ENCODE measurements around the gene APC2.
A peak's percentile ranks its signal among the peaks of the same experiment; 100 is the strongest.
"Not testable (repeated sequence)": the region's sequence is repeated elsewhere in the genome, so short reads cannot be mapped to it uniquely, and the experiment has no call there.

The APC2 gene

DNA sequence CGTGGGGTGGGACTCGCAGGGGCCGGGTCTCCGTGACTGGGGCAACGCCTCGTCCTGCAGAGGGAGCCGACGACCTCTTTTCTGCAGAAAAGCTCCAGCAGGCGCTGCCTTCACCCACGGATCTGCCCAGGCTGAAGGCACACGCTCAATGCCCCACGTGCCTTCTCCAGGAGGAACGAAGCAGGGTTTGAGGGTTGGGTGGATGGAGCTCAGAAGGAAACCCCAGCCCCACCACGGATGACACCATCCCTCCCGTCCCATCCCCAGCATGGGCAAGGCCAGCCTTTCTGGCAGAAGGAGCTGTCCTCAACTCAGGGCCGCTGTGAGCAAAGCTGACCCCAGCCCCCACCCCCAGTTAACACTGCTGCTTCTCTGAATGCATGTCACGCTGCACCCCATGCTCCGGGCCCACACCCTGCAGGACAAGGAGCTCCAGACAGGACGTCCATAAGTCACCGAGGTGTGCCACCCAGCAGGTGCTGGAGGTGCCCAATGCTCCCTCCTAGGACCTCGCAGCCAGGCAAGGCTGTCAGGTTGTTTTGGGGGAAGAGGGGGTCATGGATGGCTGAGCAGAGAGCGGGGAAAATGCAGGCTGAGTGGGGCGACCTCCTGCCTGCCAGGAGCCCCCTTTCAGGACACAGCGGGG is 21.7 kb downstream of the APC2 start:
- in situ Hi-C loops (cut with HindIII; ENCODE audit: low pct_ligation_motif_present, low pct_unique_long_range_greater_than_20kb, low sequenced_read_pairs) = no loop called here
- no peak for DNase-seq

DNA sequence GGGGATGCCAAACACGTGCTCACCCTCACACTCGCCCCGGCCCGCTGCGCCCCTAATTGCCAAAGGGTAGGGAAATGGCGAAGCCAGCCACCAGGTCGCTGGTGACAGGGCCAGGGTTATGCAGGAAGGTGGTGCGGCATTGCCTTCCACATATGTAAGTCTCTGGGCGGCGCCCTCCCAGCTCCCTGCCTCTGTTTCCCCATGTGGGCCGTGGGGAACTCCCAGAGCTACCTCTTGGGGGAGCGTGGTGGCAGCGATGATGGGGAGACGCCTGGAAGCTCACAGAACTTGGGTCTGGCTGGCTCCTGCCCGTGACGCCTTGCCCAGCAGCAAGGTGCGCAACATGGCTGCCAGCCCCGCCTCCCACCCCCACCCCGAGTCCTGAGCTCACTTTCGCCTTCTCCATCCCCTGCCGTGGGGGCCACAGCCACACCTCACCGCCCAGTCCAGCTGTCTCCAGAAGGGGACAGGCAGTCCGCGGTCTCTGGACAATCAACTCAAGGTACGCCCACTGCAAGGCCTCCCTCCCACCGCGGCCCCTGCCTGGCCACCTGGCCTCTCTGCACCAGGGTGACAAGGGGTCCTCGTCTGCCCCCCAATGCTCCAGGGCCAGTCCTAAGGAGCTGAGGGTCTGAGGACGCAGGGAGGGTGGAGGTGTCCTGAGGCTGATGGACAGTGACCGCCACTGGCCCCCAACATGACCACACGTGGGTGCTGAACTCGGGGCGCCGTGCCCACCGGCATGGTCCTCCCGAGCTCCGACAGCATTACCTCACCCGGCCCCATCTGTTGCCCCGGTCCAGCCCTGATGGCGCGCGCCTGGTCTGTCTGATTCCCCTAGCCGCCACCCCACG is 22.5 kb downstream of the APC2 start:
- in situ Hi-C loops (cut with HindIII; ENCODE audit: low pct_ligation_motif_present, low pct_unique_long_range_greater_than_20kb, low sequenced_read_pairs) = no loop called here
- DNase-seq = no peak

DNA sequence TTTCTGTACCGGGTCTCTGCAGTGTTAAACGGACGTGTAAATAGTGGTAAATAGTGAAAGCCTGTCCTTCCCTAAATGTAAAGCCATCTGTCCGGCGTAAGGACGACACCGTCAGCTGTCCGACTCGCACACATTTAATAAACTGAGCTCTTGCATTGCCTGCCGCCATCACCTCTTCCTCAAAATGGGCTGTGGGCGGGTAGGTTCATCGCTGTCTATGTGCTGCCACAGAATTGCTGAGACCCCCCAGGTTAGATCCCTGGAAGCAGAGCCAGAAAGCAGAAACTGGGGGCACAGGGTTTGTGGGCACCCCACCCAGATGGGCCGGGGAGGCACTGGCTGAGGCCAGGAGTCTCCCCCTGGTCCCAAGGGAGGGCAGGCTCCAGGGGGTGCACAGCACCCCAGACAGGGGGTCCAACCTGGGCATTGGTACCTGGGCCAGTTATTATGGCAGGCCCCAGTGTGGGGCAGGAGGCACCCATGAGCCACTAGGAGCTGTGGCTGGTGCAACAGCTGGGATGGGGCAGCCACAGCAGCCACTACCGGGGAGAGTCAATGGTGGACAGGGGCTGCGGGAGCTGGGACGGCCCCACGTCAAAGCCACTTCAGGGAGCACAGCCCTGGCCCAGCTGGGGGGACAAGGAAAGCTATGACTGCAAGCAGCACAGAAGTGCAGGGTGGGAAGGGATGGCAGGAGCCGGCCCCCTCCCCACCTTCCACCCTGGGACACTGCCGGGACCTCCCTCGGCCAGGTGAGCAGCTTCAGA is 23.3 kb downstream of the APC2 start:
- in situ Hi-C loops (cut with HindIII; ENCODE audit: low pct_ligation_motif_present, low pct_unique_long_range_greater_than_20kb, low sequenced_read_pairs) = no loop called here
- DNase-seq = no peak

- no peak for DNase-seq
- in situ Hi-C loops (cut with HindIII; ENCODE audit: low pct_ligation_motif_present, low pct_unique_long_range_greater_than_20kb, low sequenced_read_pairs) = no loop called here
These were observed 24.3 kb downstream of the APC2 start for GRCh38 chr19:1474011-1474764.

GRCh38 chr19:1474765-1475351 is 24.9 kb downstream of the APC2 start:
- no peak for DNase-seq
- in situ Hi-C loops (cut with HindIII; ENCODE audit: low pct_ligation_motif_present, low pct_unique_long_range_greater_than_20kb, low sequenced_read_pairs) = no loop called here

GRCh38 chr19:1475751-1476437 is 26.0 kb downstream of the APC2 start:
- DNase-seq = no peak
- in situ Hi-C loops (cut with HindIII; ENCODE audit: low pct_ligation_motif_present, low pct_unique_long_range_greater_than_20kb, low sequenced_read_pairs) = no loop called here

GRCh38 chr19:1477056-1477455 is 27.1 kb downstream of the APC2 start:
- in situ Hi-C loops (cut with HindIII; ENCODE audit: low pct_ligation_motif_present, low pct_unique_long_range_greater_than_20kb, low sequenced_read_pairs); DNase-seq: not testable (repeated sequence)

- in situ Hi-C loops (cut with HindIII; ENCODE audit: low pct_ligation_motif_present, low pct_unique_long_range_greater_than_20kb, low sequenced_read_pairs) = no loop called here
- peak; percentile 93 for DNase-seq
These were observed 29.2 kb downstream of the APC2 start, which contains the start of gene C19orf25 for GRCh38 chr19:1478934-1479707. TSS of gene C19orf25 (minus strand) at chr19:1479215. CDS start at chr19:1478903, 312 bp downstream.

DNA sequence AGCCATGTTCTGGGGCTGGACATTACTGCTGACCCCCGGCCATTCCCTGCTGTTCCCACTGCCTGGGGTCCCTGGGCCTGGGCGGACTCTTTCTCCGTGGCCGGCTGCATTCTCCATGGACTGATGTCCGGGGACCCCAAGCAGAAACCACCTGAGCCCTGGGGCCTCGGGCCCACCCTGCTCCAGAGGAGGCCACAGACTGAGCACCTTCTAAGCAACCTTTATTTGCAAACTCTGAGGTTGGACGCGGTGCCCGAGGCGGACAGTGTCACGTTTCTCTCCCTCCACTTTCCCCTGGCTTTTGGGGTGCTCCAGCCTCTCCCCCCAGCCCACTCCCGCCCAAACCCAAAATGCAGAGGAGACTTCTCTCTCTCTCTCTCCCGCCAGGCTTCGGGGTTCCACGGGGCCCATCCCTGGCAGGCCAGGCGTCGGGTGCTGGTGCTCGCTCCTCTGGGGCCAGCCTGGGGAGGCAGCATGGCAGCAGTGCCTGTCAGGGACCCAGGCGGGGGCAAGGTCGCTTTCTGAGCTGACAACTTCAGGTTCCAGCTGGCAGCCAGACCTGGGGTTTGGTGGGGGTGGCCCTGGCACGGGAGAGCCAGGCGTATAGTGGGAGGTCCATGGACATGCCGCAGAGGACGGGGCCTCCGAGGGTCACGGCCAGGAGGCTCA is 31.4 kb downstream of the APC2 start:
- in situ Hi-C loops (cut with HindIII; ENCODE audit: low pct_ligation_motif_present, low pct_unique_long_range_greater_than_20kb, low sequenced_read_pairs) = no loop called here
- DNase-seq = no peak

DNA sequence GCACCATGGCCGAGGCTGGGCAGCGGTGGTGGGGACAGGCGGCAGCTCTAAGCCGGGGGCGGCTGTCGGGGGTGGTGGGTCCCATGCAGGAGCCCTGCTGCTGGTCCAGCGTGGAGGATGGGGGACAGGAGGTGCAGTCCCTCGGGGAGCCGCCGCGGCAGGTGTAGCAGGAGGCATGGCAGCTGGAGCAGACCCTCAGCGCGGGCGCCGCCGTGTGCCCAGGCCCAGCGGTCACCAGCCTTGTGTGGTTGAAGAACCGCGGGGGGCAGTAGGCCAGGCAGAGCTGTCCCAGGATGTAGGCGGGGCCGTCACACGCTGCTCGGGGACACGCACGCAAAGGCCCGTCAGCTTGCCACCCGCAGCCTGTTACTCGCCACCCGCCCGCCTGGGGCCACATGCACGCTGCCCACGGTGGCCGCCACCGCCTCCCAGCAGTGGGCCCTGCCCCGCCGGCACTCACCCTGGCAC is 32.0 kb downstream of the APC2 start:
- in situ Hi-C loops (cut with HindIII; ENCODE audit: low pct_ligation_motif_present, low pct_unique_long_range_greater_than_20kb, low sequenced_read_pairs) = no loop called here
- DNase-seq = no peak

GRCh38 chr19:1482361-1483130 is 32.6 kb downstream of the APC2 start:
- DNase-seq = no peak
- in situ Hi-C loops (cut with HindIII; ENCODE audit: low pct_ligation_motif_present, low pct_unique_long_range_greater_than_20kb, low sequenced_read_pairs) = no loop called here

- DNase-seq = no peak
- in situ Hi-C loops (cut with HindIII; ENCODE audit: low pct_ligation_motif_present, low pct_unique_long_range_greater_than_20kb, low sequenced_read_pairs) = no loop called here
These were observed 33.4 kb downstream of the APC2 start for GRCh38 chr19:1483131-1483978.

DNA sequence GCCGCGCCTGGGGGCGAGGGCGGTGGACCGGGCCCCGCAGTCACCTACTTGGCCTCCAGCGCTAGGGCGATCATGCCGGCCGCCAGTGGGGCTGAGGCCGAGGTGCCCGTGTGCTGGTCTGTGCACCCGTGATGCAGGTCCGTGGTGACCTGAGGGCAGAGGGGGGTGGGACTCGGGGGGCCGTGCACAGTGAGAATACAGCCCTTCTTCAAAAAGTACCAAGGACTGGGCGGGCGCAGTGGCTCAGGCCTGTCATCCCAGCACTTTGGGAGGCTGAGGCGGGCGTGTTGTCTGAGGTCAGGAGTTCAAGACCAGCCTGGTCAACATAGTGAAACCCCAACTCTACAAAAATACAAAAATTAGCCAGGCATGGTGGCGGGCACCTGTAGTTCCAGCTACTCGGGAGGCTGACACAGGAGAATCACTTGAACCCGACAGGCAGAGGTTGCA is 34.1 kb downstream of the APC2 start:
- in situ Hi-C loops (cut with HindIII; ENCODE audit: low pct_ligation_motif_present, low pct_unique_long_range_greater_than_20kb, low sequenced_read_pairs) = no loop called here
- no peak for DNase-seq

DNA sequence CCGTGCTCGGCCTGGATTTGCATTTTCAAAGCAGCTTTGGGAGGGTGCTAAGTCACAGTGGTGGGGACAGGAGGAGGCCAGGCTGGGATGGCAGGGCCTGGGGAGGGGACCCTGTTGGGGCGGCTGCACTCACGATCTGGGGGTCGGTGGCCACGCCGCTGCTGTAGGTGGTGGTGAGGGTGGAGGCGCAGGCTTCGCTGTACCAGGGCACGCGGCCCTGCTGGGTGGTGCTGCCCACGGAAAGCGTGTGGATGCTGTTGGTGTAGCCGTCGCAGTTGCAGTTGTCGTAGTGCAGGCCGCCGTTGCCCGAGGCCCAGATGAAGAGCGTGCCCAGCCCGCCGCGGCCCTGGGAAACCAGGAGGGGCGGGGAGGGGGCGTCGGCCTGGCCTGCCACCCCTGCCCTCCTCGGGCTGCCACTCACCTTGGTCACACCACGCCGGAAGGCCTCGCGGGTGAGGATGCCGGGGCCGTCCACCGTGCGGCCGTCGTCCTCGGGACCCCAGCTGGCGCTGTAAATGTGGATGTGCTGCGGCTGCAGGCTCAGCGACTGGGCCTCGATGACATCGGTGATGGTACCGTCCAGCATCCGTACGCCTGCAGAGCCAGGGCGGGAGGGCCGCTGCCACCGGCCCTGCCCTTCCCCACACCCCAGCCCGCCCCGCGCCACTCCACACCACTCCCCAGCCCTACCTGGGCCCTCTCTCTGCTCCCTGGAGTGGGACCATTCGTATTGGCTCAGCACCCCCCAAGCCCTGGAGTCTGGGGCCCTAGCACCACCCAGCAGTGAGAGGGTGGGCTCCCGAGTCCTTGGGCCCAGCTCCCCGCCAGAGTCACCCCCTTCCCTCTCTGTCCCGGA is 37.0 kb downstream of the APC2 start:
- in situ Hi-C loops (cut with HindIII; ENCODE audit: low pct_ligation_motif_present, low pct_unique_long_range_greater_than_20kb, low sequenced_read_pairs) = no loop called here
- no peak for DNase-seq
